Muscle of leg (tissue), 11 donors: Measurements from ENCODE around the gene SCEL. TPM values are rescaled to one million over a fixed set of nuclear protein-coding genes. Genes with fewer than 3 reads are reported as not detected.
A peak's percentile ranks its signal among the peaks of the same experiment; 100 is the strongest.
"Not testable (repeated sequence)": the region's sequence is repeated elsewhere in the genome, so short reads cannot be mapped to it uniquely, and the experiment has no call there.

Experiments
- DNase-seq: peaks from one replicate; pipeline ENCODE4 v3.0.0; 2013
- H3K27ac ChIP-seq: one replicate; pipeline ENCODE4 v1.5.1; 2013; ENCODE audit warnings: mild to moderate bottlenecking, low read length, control low read depth
- H3K27me3 ChIP-seq: one replicate; pipeline ENCODE4 v1.6.1; 2013; ENCODE audit warnings: low read length; ENCODE audit not compliant: control insufficient read depth, insufficient read depth
- H3K36me3 ChIP-seq: one replicate; pipeline ENCODE4 v1.6.1; 2013; ENCODE audit warnings: low read length; ENCODE audit not compliant: control insufficient read depth, insufficient read depth
- H3K4me1 ChIP-seq: one replicate; pipeline ENCODE4 v1.6.1; 2013; ENCODE audit warnings: low read length; ENCODE audit not compliant: control insufficient read depth, insufficient read depth
- H3K4me3 ChIP-seq: one replicate; pipeline ENCODE4 v1.5.1; 2013; ENCODE audit warnings: low read length, control low read depth
- H3K9me3 ChIP-seq: replicated peaks from 2 replicates; pipeline ENCODE4 v1.6.1; 2013; ENCODE audit warnings: low read depth, low read length; ENCODE audit not compliant: control insufficient read depth
- WGBS: methylation state at CpG from one replicate; pipeline ENCODE4 v1.1.5; 2013; ENCODE audit warnings: missing lambda C conversion rate; ENCODE audit not compliant: insufficient coverage; 5-methylcytosine and 5-hydroxymethylcytosine counted together
- polyA plus RNA-seq, 8 donors: library from polyadenylated mRNA; unstranded; fragments of 120-200 nt; gene quantifications; one replicate each; pipeline versions ENCODE4 v1.2.1 to v1.2.3, GENCODE V29; 2013; ENCODE audit warnings: inconsistent platforms in 1 of 8, low replicate concordance in 1 of 8; ENCODE audit not compliant: insufficient read length in 8 of 8, insufficient read depth in 1 of 8
- total RNA-seq: library from RNA; stranded (reverse); fragments of 120-200 nt; gene quantifications from one replicate; pipeline ENCODE4 v1.2.4, GENCODE V29; 2013

SCEL gene
- total and polyA plus RNA-seq, 9 donors = 0.04 to 13.6 (median 0.10) TPM; not detected in 2

GRCh38 chr13:77650409-77650808, 114.9 kb downstream of the SCEL start:
- no peak for DNase-seq
- Histone ChIP-seq H3K4me1 (no peaks in the 10 kb centered on the region), H3K36me3 (no peaks in the 10 kb centered on the region), H3K27me3 (no peaks in the 10 kb centered on the region), H3K4me3 (no peak overlapping the region), H3K27ac (no peak overlapping the region), H3K9me3 (no peaks in the 10 kb centered on the region)

DNA sequence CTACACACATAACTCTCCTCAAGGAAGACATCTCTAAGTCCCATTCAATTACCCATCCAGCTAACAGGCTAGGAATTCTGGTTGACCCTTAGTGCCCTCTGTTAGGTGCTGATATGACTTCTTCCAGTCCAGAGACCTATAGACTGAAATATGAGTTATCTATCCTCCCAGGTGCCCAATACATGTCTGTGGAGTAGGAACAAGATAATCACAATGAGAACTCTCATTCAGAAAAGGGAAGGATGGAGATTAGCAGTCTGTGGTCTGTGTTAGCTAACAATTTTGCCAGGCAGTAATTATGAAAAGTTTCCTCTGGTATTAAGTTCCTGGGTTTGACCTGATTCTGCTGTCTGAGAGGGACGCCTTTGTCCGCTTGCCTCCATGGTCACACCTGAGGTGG, 117.8 kb downstream of the SCEL start:
- no peaks in the 10 kb centered on the region for H3K27me3 ChIP-seq
- 93% methylated on average over 2 of the region's 2 CpGs for WGBS
- no peak for DNase-seq
- no peaks in the 10 kb centered on the region for H3K4me1 ChIP-seq
- H3K9me3 ChIP-seq = no peaks in the 10 kb centered on the region
- H3K36me3 ChIP-seq = no peaks in the 10 kb centered on the region
- H3K4me3 ChIP-seq = no peak overlapping the region
- no peak overlapping the region for H3K27ac ChIP-seq

DNA sequence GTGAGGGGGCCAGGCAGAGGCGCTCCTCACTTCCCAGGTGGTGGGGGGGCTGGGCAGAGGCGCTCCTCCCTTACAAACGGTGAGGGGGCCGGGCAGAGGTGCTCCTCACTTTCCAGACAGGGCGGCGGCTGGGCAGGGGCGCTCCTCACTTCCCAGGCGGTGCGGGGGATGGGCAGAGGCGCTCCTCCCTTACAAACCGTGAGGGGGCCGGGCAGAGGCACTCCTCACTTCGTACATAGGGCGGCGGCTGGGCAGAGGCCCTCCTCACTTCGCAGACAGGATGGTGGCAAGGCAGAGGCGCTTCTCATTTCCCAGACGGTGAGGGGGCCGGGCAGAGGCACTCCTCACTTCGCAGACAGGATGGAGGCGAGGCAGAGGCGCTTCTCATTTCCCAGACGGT, 124.5 kb downstream of the SCEL start:
- not testable (repeated sequence) for H3K4me3 ChIP-seq, H3K27ac ChIP-seq, DNase-seq, H3K27me3 ChIP-seq, H3K4me1 ChIP-seq, H3K36me3 ChIP-seq, H3K9me3 ChIP-seq
- WGBS = 93% methylated on average over 20 of the region's 23 CpGs

- Histone ChIP-seq H3K4me1 (no peaks in the 10 kb centered on the region), H3K27ac (no peak overlapping the region), H3K4me3 (no peak overlapping the region), H3K9me3 (no peaks in the 10 kb centered on the region), H3K27me3 (no peaks in the 10 kb centered on the region), H3K36me3 (no peaks in the 10 kb centered on the region)
- 90% methylated on average over 14 of the region's 15 CpGs for WGBS
- no peak for DNase-seq
Observed at GRCh38 chr13:77660841-77661250, 125.3 kb downstream of the SCEL start.

GRCh38 chr13:77662301-77662700, 126.8 kb downstream of the SCEL start:
- not testable (repeated sequence) for H3K27me3 ChIP-seq, DNase-seq, H3K36me3 ChIP-seq, H3K27ac ChIP-seq, H3K4me3 ChIP-seq, H3K4me1 ChIP-seq, H3K9me3 ChIP-seq
- 95% methylated on average over 11 of the region's 16 CpGs for WGBS

DNA sequence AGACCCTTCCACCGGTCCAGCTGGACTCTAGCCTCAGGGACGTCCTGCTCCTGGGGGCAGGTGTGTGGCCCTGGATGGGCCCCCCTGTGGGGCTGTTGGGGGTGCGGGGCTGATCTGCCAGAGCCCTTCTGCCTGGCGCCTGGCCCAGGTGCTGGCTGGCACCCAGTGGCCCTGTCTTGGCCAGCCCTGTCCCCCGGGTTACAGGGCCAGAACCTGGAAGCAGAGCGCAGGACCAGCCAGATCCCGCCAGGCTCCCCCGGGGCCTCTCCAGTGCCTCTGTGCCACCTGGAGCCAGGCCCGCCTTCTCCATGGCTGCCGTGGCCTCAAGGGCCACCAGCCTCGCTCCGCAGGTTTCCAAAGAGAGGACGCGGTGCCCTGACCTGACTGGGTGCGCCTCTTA, 127.3 kb downstream of the SCEL start:
- WGBS = no CpG with 5 or more reads among the region's 15 CpGs
- not testable (repeated sequence) for H3K27ac ChIP-seq, H3K36me3 ChIP-seq, DNase-seq, H3K9me3 ChIP-seq, H3K4me3 ChIP-seq, H3K27me3 ChIP-seq, H3K4me1 ChIP-seq

DNA sequence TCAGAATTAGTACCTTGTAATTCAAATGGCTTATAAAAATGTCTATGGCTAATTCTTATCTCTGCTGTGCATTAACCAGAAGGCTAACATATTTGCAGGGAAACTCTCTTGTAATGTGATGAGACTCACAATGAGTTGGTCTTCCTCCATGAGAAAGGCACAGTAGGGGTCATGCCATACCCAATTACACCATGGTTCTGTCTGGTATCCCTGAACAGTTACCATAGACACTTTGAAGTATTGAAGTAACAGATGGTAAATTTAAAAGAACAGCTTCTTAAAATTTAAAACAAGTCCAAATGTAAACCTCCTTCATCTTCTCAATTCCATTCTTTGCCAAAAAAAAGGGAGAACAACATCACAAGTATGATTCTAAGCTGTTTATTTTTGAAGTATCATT, 139.3 kb downstream of the SCEL start:
- no peaks in the 10 kb centered on the region for H3K27me3 ChIP-seq
- no peaks in the 10 kb centered on the region for H3K36me3 ChIP-seq
- DNase-seq = no peak
- H3K4me1 ChIP-seq = no peaks in the 10 kb centered on the region
- no peaks in the 10 kb centered on the region for H3K9me3 ChIP-seq
- H3K4me3 ChIP-seq = no peak overlapping the region
- no peak overlapping the region for H3K27ac ChIP-seq

DNA sequence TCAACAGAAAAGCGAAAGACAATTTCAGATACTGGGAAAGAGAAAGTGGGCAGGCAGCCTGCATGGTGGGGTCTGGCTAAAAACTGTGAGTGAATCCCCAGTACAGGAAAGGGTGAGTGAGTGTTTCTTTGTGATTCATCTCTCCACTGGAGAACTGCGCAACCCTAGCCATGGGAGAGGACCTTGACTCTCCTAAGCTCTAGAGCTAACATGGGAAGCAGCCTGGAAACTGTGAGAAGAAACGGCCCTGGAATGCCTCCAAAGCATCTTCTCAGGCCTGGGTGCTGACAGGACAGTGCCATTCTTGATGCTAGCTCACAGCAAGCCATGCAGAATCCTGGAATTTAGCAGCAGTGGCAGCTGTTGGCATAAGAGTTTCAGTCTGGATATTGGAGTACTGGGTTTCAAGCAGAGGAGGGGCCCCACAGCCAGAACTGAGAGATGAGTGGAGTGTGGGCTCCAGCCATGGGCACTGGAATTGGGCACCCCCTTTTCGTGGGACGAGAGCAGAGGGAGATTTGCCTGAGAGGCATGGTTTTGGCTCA, 143.3 kb downstream of the SCEL start:
- Histone ChIP-seq H3K4me1 (no peaks in the 10 kb centered on the region), H3K27me3 (no peaks in the 10 kb centered on the region), H3K27ac (no peak overlapping the region), H3K4me3 (no peak overlapping the region), H3K36me3 (no peaks in the 10 kb centered on the region), H3K9me3 (no peaks in the 10 kb centered on the region)
- peak; percentile 23 for DNase-seq
- WGBS = 56% methylated on average over 4 of the region's 5 CpGs

DNA sequence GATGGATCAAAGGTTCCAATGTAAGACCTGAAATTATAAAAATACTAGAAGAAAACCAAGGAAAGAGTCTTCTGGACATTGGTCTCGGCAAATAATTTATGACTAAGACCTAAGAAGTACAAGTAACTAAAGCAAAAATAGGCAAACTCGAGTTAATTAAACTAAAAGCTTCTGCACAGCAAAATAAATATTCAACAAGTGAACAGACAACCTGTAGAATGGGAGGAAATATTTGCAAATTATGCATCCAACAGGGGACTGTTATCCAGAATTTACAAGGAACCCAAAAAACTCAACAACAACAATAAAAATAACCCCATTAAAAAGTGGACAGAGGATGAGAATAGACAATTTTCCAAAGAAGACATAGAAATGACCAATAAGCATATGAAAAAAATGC, 152.3 kb downstream of the SCEL start:
- H3K27me3 ChIP-seq = no peaks in the 10 kb centered on the region

GRCh38 chr13:77691871-77692270, 156.4 kb downstream of the SCEL start:
- peaks cover under 1% of the 10 kb centered on the region for H3K4me1 ChIP-seq
- no peak for DNase-seq
- H3K27me3 ChIP-seq = peaks cover 6% of the 10 kb centered on the region
- no peak overlapping the region for H3K4me3 ChIP-seq
- H3K36me3 ChIP-seq = no peaks in the 10 kb centered on the region
- WGBS = no CpG with 5 or more reads among the region's 1 CpG
- H3K27ac ChIP-seq = no peak overlapping the region
- no peaks in the 10 kb centered on the region for H3K9me3 ChIP-seq

More for the DNA sequence above, 152.3 kb downstream of the SCEL start:
- Histone ChIP-seq H3K9me3 (no peaks in the 10 kb centered on the region), H3K4me3 (no peak overlapping the region), H3K4me1 (no peaks in the 10 kb centered on the region), H3K36me3 (no peaks in the 10 kb centered on the region), H3K27ac (no peak overlapping the region)
- DNase-seq = no peak
- WGBS = no CpG with 5 or more reads among the region's 2 CpGs

- Histone ChIP-seq H3K27me3 (peaks cover 11% of the 10 kb centered on the region), H3K36me3 (no peaks in the 10 kb centered on the region), H3K27ac (no peak overlapping the region), H3K4me1 (peaks cover 5% of the 10 kb centered on the region), H3K9me3 (no peaks in the 10 kb centered on the region), H3K4me3 (no peak overlapping the region)
- WGBS = no CpG with 5 or more reads among the region's 2 CpGs
- no peak for DNase-seq
Observed at GRCh38 chr13:77692746-77693448, 157.4 kb downstream of the SCEL start.
